Hematopoietic multipotent progenitor cell treated with erythropoietin and hydrocortisone succinate and interleukin-3 and kit ligand, for 4 days (in vitro differentiated cells): ENCODE results near the gene NFATC3.

Experiments
- DNase-seq: peaks from one replicate; pipeline ENCODE4 v3.0.0-alpha.2; 2015

NFATC3 gene

DNA sequence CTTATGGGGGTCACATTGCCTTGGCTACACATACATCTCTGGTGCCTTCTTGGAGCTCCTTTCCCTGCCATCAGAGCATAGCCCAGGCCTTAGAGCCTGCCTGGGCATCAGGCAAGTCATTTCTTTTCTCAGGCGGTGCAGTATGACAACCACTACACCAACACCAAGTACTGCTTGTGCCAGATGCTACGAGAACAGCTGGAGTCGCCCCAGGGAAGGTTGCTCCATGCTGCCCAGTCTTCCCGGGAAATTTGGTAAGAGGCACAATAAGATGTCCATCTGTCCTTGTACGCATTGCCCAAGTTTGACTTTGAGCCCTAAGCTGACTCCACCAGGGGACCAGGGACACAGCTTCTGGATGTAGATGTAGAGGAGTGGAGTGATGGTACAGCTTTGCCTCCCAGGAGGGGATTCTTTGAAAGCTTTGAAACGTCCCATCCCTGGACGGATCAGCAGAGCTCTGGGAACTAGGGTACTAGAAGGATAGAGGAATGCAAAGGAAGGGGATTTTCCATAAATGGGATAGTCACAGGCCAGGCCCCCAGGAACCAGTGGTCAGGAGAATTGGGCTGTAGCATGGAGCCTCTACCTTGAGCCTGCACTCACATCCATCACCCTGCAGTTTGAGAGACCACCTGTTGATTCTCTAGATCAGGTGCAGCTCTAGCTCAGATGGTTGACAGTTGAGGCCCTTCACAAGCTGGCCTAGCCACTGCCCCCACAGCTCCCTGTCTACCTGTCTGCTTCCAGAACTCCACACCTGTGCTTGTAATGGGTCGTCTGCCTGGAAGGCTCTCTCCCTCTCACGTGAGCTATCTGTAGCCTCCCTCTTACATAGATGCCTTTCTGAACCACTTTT is 11.0 kb upstream of the NFATC3 start:
- no peak for DNase-seq

GRCh38 chr16:68074850-68075555 is 10.2 kb upstream of the NFATC3 start:
- DNase-seq = peak; percentile 93

DNA sequence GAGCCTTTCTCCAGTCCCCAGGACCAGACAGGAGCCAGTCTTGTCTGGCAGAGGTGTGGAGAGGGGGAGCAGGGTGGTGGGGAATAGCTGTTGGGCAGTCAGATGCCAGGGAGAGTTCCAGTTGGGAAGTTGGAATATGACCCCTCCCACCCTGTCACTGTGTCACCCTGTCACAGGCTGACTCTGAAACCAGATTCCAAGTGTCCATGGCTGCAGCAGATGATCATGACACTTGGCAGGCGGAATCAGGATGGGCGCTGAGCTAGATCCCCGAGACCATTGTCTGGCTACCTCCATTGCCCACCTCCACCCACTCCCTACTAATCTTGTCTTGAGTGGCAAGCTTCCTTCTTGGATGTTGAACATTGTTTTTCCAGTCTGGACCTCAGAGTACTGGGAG is 9.2 kb upstream of the NFATC3 start:
- no peak for DNase-seq

GRCh38 chr16:68076560-68076959 is 8.6 kb upstream of the NFATC3 start:
- DNase-seq = no peak

DNA sequence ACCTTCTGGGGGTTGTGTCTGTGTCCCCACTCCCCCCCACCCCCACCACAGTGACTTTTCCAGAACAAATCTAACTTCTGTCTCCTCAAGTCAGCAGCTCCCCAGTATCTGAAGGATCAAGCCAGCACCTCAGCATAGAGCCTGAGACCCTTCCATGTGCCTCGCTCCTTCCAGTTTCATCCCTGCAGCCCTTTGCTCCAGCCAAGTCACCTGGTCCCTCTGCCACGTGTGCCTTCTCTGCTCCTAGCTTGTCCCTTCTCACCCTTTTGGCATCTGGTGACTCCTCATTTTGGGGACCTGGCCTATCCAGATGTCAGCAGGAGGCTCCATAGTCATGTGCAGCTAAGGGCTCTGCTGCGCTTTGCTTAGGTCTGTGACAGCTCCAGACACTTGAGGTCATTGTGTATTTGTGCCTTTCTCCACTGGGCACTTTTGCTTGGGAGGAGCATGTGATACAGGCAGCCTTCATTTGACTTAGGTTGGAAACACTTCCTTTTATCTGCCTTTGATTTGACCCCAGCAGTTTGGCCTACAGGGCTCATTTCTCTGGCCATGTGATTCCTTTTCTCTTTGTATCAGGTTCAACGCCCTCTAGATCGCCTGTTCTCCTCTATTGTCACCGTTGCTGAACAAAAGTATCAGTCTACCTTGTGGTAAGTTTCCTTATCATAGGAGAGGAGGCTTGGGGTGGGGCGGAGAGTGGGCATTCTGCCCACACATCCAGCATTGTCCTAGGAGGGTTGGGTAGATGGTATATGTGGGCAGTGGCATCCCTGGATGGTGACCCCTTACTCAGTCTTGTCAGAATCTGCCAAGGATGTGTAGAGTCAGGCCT is 7.1 kb upstream of the NFATC3 start:
- DNase-seq = peak; percentile 64

GRCh38 chr16:68078701-68079375 is 6.3 kb upstream of the NFATC3 start:
- no peak for DNase-seq

GRCh38 chr16:68079376-68079625 is 5.9 kb upstream of the NFATC3 start:
- DNase-seq = no peak

GRCh38 chr16:68079626-68080344 is 5.4 kb upstream of the NFATC3 start:
- peak; percentile 97 for DNase-seq

DNA sequence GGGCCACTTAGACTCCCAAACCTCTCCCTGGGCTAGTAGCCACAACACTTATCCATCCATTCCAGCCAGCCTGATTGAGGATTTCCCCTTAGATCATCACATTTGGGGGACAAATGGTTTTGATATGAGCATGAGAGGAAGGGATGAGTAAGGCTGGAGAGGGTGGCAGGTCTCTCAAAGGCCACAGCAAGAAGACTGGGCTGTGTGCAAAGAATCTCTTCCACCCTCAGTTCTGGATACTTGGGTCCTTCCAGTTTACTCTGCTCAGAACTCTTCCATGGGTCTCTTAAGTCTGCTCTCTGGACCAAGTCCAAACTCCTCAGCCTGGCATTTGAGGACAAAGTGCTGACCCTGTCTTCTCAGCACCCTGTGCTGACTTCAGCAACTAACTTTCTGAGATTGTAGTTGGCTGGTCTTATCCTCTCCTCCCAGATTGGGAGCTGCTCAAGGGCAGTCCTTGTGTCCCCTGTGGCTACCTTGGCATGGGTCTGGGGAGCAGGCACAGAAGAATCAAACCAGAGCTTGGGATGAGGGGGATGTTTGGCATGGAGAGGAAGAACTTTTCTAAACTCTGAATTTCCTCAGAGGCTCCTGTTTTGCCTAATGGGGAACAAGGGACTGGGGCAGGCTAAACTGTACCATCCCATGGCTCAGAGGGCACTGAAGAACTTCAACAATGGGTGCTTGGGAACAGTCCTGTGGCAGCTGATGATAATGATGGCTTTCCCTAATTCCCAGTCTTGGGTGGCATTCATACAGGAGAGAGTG is 3.1 kb upstream of the NFATC3 start:
- no peak for DNase-seq

DNA sequence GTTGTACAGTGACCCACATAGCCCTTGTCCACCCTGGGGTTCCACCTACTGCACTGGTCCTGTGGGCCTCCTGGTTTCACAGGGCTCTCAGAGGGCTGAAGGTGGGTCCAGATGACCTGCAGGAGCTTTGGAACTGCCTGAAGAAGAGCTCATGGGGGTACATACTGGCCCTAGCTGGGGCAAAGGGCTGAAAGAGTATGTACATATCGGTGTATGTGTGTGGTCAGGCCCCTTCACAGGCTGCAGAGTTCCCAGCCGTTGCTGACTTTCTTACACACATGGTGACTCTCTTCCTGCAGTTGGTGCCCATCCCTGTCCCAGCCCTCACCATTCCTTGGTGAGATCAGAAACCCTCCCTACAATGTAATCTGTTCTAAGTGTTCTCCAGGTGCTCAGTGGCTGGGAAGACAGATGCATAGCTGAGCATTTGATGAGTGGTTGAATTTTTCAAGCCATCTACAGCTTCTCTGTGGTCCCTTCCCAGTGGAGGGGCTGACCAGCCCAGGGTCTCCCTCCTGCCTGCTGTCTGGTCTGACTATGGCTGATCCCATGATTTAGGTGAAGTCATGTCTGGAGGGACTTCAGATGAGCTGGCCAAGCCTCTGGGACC is 2.4 kb upstream of the NFATC3 start:
- no peak for DNase-seq

DNA sequence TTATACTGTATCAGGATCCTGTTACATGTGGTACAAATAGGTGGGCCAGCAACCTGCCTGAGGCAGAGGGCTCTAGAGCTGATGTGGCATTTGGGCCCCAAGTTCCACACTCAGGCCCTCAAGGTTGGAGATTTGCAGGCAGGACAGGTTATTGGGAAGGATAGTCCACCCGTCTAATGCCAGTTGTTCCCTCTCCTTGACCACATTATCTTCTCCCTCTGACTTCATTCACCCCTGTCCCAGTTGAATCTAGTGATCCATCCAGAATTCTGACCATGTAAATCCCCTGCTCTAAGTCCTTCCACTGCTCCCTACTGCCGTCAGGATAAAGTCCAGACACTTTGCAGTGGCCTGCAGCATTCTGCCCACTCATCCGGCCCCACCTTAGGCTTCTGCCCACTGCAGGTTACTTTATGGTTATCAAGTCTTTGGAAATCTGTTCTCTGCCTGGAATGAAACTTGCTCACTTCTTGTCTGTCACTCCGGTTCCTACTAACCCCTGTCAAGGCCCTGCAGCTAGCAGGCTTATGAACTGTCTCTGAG is 1.9 kb upstream of the NFATC3 start:
- no peak for DNase-seq

GRCh38 chr16:68083861-68084503 is 1.2 kb upstream of the NFATC3 start:
- no peak for DNase-seq

GRCh38 chr16:68084504-68085258 is 489 bp upstream of the NFATC3 start:
- DNase-seq = peak; percentile 99

DNA sequence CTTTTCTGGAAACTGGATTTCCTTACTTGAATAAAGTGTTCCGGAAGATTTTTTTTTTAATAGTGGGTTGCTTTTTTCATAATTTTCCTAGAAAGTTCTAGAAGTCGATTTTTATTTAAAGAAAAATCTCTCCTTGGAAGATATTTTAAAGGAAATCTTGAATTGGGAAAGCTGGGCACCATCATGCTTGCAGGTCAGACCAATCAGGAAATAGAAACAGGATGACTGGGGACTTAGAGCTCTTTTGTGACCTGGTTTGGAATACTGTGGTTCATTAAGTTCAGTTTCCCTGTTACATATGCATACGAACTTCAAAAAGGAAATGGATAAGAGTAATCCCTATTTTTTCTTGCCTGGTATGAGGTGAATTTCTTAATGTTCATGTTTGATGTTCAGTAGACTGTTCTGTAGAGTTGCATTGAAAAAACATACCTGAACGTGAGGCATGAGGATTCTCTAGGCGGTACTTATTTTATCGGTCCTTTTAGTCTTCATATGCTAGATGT is 1.2 kb downstream of the NFATC3 start:
- peak; percentile 56 for DNase-seq

DNA sequence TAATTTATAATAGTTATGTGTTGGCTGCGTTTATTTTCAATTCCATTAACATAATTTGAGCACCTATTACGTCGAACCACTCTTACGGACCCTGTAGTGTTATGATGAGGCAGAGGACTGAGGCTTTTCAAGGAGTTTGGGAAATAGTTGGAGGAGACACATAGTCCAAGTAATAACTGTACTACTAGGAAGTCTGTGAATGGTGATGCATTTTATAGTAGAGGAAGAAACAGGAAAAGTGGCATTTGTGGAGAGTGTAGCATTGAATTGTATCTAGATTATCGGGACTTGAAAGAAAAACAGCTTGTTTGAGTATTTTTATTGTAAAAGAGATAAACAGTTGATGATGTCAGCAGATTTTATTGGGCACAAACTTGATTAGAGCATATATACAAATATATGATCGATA is 1.7 kb downstream of the NFATC3 start:
- no peak for DNase-seq

- DNase-seq = no peak
These were observed 2.5 kb downstream of the NFATC3 start for GRCh38 chr16:68087688-68088087.

- no peak for DNase-seq
These were observed 3.2 kb downstream of the NFATC3 start for GRCh38 chr16:68088130-68088972.

DNA sequence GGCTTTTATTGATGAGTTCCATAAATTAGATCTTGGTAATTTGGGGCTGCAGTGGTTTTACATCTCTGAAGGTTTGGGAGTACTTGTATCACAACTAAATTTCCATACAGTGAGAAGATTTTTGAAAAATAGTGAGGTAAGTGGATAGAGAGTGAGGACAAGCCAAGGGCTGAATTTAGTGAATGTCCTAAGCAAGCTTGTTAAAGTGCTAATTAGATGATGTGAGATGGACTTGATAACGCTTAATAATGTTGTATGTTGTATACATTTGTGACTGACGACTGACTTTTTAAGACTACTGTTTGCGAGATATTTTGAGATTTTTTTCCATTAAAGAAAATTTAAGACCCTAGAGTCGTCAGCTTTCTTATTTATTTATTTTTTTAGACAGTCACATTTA is 3.9 kb downstream of the NFATC3 start:
- DNase-seq = no peak
